Stimulated activated CD4-positive, alpha-beta T cell treated with anti-CD3 and anti-CD28 coated beads, Interleukin-12 subunit alpha, Interleukin-12 subunit beta, amount 100 ng/mL, for 24 hours (primary cell): ENCODE results near the gene IQGAP1.

Experiments used
- DNase-seq, 2 experiments: peaks; one replicate each; pipeline ENCODE4 v3.0.0-alpha.2; 2020; ENCODE audit warnings: low read depth in 2 of 2

Gene IQGAP1

GRCh38 chr15:90365414-90366055 is 22.5 kb upstream of the IQGAP1 start:
- no peak for DNase-seq

GRCh38 chr15:90367576-90367975 is 20.5 kb upstream of the IQGAP1 start:
- DNase-seq = no peak

- no peak for DNase-seq
Observed at GRCh38 chr15:90375071-90375470, 13.0 kb upstream of the IQGAP1 start.

- DNase-seq = peak in 1 of 2 experiments; percentile 24
Observed at GRCh38 chr15:90376789-90377188, 11.3 kb upstream of the IQGAP1 start.

GRCh38 chr15:90379263-90379662 is 8.8 kb upstream of the IQGAP1 start:
- DNase-seq = no peak

- DNase-seq = no peak
Observed at GRCh38 chr15:90381515-90381914, 6.5 kb upstream of the IQGAP1 start.

- no peak for DNase-seq
Observed at GRCh38 chr15:90382320-90382719, 5.7 kb upstream of the IQGAP1 start.

GRCh38 chr15:90386221-90386620 is 1.8 kb upstream of the IQGAP1 start:
- no peak for DNase-seq

- peak; percentile 11 to 45 for DNase-seq
Observed at GRCh38 chr15:90388462-90389380, 679 bp downstream of the IQGAP1 start.

- no peak for DNase-seq
Observed at GRCh38 chr15:90389513-90389912, 1.5 kb downstream of the IQGAP1 start.

GRCh38 chr15:90393040-90393439 is 5.0 kb downstream of the IQGAP1 start:
- no peak for DNase-seq

- no peak for DNase-seq
Observed at GRCh38 chr15:90394074-90394473, 6.0 kb downstream of the IQGAP1 start.

- no peak for DNase-seq
Observed at GRCh38 chr15:90394748-90395442, 6.9 kb downstream of the IQGAP1 start.

GRCh38 chr15:90396321-90396720 is 8.3 kb downstream of the IQGAP1 start:
- DNase-seq = no peak

GRCh38 chr15:90400005-90400758 is 12.1 kb downstream of the IQGAP1 start:
- no peak for DNase-seq

GRCh38 chr15:90400759-90401314 is 12.8 kb downstream of the IQGAP1 start:
- peak; percentile 13 to 36 for DNase-seq

GRCh38 chr15:90401495-90401894 is 13.5 kb downstream of the IQGAP1 start:
- no peak for DNase-seq

GRCh38 chr15:90402223-90402622 is 14.2 kb downstream of the IQGAP1 start:
- DNase-seq = no peak

- DNase-seq = no peak
Observed at GRCh38 chr15:90402767-90403166, 14.7 kb downstream of the IQGAP1 start.

GRCh38 chr15:90405055-90405607 is 17.1 kb downstream of the IQGAP1 start:
- no peak for DNase-seq

GRCh38 chr15:90407336-90407735 is 19.3 kb downstream of the IQGAP1 start:
- no peak for DNase-seq
